Measurements from ENCODE around the gene H2BW1.
"Not testable (repeated sequence)": the region's sequence is repeated elsewhere in the genome, so short reads cannot be mapped to it uniquely, and the experiment has no call there.

Gene H2BW1, protein sequence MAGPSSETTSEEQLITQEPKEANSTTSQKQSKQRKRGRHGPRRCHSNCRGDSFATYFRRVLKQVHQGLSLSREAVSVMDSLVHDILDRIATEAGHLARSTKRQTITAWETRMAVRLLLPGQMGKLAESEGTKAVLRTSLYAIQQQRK

DNA sequence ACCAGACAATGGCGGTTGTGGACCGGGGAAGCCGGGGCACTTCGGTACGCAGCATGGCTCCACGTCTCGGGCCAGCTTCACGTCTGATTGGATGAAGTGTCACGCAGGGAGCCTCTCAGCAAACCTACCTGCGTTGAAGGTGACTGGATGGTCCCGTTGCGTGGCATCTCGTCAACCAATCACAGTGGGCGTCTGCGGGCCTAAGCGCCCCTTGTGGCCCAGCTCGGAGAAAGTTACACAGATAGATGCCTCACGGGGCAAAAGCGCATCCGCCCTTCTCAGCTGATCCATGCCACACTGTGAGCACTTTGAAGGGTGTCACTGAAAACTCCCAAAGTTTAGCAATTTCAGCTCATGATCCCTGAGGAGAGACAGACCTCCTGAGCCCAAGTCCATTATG is at the start of gene H2BW1:
Gene H2BW1, minus strand, starts transcription at position 103 of the 400 bp plus-strand sequence. CDS start 132 bp downstream, outside the sequence.
- DNase-seq (ENCODE audit: low read depth): no peak

DNA sequence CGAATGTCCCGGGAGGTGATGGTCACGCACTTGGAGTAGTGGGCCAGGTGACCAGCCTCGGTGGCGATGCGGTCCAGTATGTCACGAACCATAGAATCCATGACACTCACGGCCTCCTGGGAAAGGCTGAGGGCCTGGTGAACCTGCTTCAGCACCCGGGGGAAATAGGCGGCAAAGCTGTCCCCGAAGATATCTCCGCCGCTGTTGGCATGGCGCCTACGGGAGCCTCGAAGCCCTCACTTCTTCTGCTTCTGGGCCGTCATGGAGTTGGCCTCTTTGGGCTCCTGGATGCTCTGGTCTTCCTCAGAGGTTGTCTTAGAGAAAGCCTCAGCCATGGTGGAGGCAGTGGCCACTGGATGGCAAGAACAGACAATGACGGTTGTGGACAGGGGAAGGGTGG is 49.1 kb upstream of the H2BW1 start:
- not testable (repeated sequence) for DNase-seq (ENCODE audit: low read depth)

DNA sequence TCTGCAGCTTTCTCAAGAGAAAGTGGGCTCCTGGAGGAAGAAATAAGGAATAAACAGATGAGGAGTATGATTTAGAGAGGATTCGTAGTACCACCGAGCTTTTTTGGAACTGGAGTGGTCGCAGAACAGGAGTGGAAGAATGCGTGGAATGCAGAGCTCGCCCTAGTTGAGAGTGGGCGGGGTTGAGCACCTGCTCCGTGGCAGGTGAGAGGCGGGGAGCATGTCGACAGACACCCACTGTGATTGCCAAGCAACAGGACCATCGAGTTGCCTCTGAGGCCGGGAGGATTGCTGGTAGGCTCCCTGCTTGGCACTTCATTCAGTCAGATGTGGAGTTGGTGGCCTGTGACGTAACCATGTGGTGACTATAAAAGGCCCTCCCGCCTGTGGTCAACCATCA is 41.4 kb upstream of the H2BW1 start:
- DNase-seq (ENCODE audit: low read depth): not testable (repeated sequence)

DNA sequence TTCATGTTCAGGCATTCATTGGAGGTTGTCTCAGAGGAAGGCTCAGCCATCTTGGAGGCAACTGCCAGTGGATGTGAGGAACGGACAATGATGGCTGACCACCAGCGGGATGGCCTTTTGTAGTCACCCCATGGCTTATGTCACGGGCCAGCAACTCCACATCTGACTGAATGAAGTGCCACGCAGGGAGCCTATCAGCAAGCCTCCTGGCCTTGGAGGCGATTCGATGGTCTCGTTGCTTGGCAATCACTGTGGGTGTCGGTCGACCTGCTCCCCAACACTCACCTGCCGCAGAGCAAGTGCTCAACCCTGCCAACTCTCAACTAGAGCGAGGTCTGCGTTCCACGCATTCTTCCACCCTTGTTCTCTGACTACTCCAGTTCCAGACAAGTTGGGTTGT is 33.7 kb upstream of the H2BW1 start:
- no peak for DNase-seq (ENCODE audit: low read depth)

DNA sequence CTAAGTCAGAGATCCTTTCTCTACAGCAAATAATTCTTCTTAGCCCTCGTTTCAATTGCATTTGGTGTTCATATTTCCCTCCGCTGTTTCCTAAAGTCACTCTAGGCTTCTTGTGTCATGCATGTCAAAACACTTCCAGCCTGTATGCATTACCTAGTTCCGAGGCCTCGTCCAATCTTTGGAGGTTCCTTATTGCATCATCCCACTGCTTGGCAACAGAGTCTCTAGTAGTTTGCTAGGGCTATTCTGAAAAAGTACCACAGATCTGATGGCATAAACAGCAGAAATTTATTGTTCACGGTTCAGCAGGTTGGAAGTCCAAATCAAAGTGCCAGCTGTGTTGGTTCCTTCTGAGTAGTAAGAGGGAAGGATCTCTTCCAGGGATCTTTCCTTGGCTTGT is 32.1 kb upstream of the H2BW1 start:
- no peak for DNase-seq (ENCODE audit: low read depth)

DNA sequence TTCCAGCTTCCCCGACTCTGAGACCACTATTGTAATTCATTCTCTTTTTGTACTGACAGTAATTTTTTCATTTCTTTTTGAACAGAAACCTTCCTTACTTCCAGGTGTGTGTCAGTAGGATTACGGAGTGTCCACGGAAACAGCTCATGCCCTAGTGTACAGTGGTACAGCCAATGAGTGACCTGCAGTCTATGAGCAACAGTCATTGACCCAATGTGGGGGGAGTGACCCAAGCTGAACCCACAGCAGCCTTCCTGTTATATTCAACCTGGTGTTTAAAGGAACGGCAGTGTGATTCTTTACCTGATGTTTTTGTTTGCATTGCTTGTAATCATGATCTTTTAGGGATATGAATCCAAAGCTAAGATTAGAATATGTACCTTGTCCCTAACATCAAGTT is 27.5 kb upstream of the H2BW1 start:
- no peak for DNase-seq (ENCODE audit: low read depth)

DNA sequence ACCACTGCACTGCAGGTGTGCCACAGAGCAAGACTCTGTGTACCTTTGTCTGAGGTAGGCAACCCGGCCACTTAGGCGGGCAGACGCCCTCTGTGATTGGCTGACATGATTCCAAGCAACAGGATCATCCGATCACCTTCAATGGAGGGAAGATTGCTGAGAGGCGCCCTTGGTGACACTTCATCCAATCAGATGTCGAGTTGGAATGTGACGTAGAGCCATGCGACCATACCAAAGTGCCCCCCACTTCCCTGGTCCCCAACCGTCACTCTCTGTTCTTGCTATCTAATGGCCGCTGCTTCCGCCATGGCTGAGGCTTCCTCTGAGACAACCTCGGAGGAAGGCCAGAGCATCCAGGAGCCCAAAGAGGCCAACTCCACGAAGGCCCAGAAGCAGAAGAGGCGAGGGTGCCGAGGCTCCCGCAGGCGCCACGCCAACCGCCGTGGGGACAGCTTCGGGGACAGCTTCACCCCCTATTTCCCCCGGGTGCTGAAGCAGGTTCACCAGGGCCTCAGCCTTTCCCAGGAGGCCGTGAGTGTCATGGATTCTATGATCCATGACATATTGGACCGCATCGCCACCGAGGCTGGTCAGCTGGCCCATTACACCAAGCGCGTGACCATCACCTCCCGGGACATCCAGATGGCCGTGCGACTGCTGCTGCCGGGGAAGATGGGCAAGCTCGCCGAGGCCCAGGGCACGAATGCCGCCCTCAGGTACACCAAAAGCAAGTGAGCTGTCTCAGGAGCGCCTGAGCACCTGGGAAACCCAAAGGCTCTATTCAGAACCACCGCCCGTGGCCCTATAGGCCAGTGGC is 26.4 kb upstream of the H2BW1 start, which contains the start of gene H2BW2:
Gene H2BW2, plus strand, starts transcription at position 268 of the 817 bp plus-strand sequence. Its CDS starts 39 bp downstream, at position 307.
- no peak for DNase-seq (ENCODE audit: low read depth)

DNA sequence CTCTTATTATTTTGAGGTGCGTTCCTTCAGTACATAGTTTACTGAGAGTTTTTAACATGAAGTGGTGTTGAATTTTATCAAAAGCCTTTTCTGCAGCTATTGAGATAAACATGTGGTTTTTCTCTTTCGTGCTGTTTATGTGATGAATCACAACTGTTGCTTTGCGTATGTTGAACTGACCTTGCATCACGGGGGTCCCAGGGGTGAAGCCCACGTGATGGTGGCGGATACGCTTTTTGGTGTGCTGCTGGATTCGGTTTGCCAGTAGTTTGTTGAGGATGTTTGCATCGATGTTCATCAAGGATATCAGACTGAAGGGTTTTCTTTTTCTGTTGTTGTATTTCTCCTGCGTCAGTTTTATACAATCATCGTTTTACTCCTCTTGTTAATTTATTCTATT is 4.6 kb upstream of the H2BW1 start:
- no peak for DNase-seq (ENCODE audit: low read depth)

DNA sequence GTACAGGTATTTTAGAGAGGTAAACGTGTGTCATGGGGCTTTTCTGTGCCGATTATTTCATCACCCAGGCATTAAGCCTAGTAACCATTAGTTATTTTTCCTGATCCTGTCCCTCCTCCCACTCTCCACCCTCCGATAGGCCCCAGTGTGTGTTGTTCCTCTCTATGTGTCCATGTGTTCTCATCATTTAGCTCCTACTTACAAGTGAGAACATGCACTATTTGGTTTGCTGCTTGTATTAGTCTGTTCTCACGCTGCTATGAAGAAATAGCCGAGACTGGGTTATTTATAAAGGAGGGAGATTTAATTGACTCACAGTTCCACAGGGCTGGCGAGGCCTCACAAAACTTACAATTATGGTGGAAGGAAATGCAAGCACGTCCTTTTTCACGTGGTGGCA is 2.1 kb upstream of the H2BW1 start:
- DNase-seq (ENCODE audit: low read depth): not testable (repeated sequence)

DNA sequence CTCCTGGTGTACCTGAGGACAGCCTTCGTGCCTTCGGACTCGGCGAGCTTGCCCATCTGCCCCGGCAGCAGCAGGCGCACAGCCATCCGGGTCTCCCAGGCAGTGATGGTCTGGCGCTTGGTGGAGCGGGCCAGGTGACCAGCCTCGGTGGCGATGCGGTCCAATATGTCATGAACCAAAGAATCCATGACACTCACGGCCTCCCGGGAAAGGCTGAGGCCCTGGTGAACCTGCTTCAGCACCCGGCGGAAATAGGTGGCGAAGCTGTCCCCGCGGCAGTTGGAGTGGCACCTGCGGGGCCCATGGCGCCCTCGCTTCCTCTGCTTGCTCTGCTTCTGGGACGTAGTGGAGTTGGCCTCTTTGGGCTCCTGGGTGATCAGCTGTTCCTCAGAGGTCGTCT is 350 bp downstream of the H2BW1 start:
- no peak for DNase-seq (ENCODE audit: low read depth)

DNA sequence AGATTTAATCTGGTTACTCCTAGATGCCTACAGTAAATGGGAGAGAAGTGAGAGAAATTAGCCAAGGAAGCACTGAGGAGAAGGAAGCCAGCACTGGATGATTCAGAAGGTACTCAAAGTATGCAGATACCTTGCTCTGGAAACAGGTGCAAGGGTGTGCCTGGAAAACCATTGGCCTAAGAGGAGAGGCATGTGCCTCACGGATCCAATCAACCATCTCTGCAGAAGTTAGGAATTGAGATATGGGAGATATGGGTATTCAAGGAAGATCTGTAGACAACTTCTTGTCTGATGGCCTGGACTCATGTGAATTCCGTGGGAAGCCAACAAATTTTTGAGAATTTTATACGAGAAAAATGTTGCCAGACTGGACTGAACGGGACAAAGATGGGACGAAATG is 4.7 kb downstream of the H2BW1 start:
- DNase-seq (ENCODE audit: low read depth): no peak

DNA sequence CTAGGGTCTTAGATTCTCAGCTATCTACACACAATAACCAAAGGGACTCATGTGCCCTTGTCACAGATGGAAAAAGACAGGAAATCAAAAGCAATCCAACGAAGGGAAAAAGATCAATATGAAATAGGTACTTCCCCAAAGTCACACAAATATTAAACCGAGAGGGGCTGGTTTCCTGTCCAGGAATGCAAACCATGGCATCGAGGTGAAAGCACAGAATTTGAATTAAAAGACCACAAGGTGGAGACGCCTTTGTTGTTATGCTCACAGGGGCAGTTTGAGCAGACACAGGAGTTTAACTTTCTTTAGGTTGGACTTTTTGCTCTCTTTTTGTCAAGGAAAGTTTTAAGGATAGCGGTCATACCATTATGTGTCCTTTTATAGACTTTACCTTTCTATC is 14.3 kb downstream of the H2BW1 start:
- no peak for DNase-seq (ENCODE audit: low read depth)

DNA sequence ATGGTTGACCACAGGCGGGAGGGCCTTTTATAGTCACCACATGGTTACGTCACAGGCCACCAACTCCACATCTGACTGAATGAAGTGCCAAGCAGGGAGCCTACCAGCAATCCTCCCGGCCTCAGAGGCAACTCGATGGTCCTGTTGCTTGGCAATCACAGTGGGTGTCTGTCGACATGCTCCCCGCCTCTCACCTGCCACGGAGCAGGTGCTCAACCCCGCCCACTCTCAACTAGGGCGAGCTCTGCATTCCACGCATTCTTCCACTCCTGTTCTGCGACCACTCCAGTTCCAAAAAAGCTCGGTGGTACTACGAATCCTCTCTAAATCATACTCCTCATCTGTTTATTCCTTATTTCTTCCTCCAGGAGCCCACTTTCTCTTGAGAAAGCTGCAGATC is 30.0 kb downstream of the H2BW1 start:
- not testable (repeated sequence) for DNase-seq (ENCODE audit: low read depth)

DNA sequence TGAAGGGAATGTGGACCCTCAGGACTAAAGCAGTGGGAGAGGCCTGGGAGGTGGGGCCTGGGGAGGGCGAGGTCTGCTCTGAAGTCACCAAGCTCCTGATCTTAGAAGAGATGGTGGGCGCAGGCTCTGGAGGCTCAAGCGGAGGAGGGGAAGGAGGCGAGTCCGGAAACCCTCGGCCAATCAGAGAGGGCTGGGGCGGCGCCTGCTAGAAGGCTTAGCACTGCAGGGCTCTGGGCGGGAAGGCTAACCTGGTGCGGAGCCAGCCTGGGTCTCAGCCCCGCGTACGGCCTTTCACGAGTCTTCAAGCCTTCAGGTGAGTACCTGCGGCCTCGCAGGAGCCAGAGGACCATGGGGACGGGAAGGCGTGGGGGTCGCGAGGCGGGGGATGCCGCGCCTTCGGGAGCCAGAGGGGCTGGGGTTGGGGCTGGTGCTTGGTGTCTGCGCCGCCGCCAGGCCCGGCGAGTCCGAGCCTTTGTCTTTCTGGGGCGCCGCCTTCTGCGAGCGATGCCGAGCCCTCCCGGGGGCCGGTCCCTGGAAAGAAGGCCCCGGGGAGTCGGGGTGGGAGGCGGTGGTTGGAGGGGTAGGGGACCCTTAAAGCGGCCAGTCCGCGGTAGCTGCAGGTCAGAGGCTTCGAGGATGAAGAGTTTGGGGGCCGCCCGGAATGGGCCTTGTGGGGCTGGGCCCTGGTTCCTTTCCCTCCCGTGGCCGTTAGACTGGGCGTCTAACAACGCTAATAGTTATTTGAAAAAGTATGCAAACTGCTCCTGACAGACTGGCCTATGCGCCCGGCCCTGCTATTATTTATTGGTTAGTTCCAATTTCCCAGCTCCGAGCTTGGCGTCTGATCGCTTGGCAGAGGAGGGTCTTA is 50.9 kb downstream of the H2BW1 start, which contains the start of gene TMSB15B:
Gene TMSB15B, plus strand, starts transcription at position 217 of the 868 bp plus-strand sequence.
- not testable (repeated sequence) for DNase-seq (ENCODE audit: low read depth)

Data from amniotic epithelial cell (primary cell).